Brain microvascular endothelial cell (primary cell): ENCODE measurements around the gene PTMA.

Source experiments
- DNase-seq: peaks from one replicate; pipeline ENCODE4 v3.0.0-alpha.2; 2020
- H3K27ac ChIP-seq: fragments of 250-450 bp; sonication (Bioruptor Pico); 2 replicates; pipeline ENCODE4 v1.5.1; 2020; ENCODE audit warnings: mild to moderate bottlenecking, moderate library complexity
- H3K27me3 ChIP-seq: fragments of 250-450 bp; sonication (Bioruptor Pico); replicated peaks from 2 replicates; pipeline ENCODE4 v1.5.1; 2020; ENCODE audit warnings: mild to moderate bottlenecking
- H3K36me3 ChIP-seq: fragments of 250-450 bp; sonication (Bioruptor Pico); replicated peaks from 2 replicates; pipeline ENCODE4 v1.5.1; 2020; ENCODE audit warnings: mild to moderate bottlenecking
- H3K4me3 ChIP-seq: 2 replicates; pipeline ENCODE4 v1.5.1; 2011; ENCODE audit warnings: low read depth, mild to moderate bottlenecking, control low read depth, low read length, moderate library complexity
- CTCF ChIP-seq: IDR thresholded peaks from 2 replicates; pipeline ENCODE4 v1.5.1; 2011; ENCODE audit warnings: low read depth, mild to moderate bottlenecking, moderate library complexity, low read length, control low read depth, inconsistent platforms; ENCODE audit errors: missing control alignments
- in situ Hi-C: cut with HindIII; loops from 2 replicates; pipeline ENCODE4 v1.10.0; 2017; ENCODE audit warnings: low sequenced_read_pairs, low pct_ligation_motif_present

Gene PTMA

GRCh38 chr2:231701456-231702373, 6.6 kb upstream of the PTMA start:
- in situ Hi-C loops, result no loop called here
- H3K27ac ChIP-seq, result no peak overlapping the region
- H3K4me3 ChIP-seq, result no peak overlapping the region
- no peaks in the 10 kb centered on the region for H3K27me3 ChIP-seq
- H3K36me3 ChIP-seq, result no peaks in the 10 kb centered on the region
- TF ChIP-seq CTCF, result no peak
- DNase-seq, result no peak

GRCh38 chr2:231704017-231704416, 4.3 kb upstream of the PTMA start:
- Histone ChIP-seq H3K36me3 (peaks cover 2% of the 10 kb centered on the region), H3K27me3 (no peaks in the 10 kb centered on the region), H3K27ac (no peak overlapping the region), H3K4me3 (no peak overlapping the region)
- no peak for TF ChIP-seq CTCF
- in situ Hi-C loops, result no loop called here
- DNase-seq, result no peak

GRCh38 chr2:231706731-231707624, 1.3 kb upstream of the PTMA start:
- in situ Hi-C loops, result no loop called here
- peak; percentile 96 for TF ChIP-seq CTCF
- H3K27ac ChIP-seq, result peak overlapping the region; percentile 98
- peak; percentile 99 for DNase-seq
- peak overlapping the region; percentile 78 for H3K4me3 ChIP-seq
- H3K36me3 ChIP-seq, result peaks cover 7% of the 10 kb centered on the region
- no peaks in the 10 kb centered on the region for H3K27me3 ChIP-seq

GRCh38 chr2:231707625-231707926, 749 bp upstream of the PTMA start:
- Histone ChIP-seq H3K36me3 (peaks cover 13% of the 10 kb centered on the region), H3K27me3 (no peaks in the 10 kb centered on the region), H3K4me3 (peak overlapping the region; percentile 56), H3K27ac (peak overlapping the region; percentile 98)
- TF ChIP-seq CTCF, result no peak
- in situ Hi-C loops, result no loop called here
- DNase-seq, result no peak

GRCh38 chr2:231708773-231709635, 679 bp downstream of the PTMA start:
- Histone ChIP-seq H3K27me3 (no peaks in the 10 kb centered on the region), H3K27ac (peak overlapping the region; percentile 79), H3K36me3 (peaks cover 16% of the 10 kb centered on the region), H3K4me3 (peak overlapping the region; percentile 80)
- no peak for TF ChIP-seq CTCF
- in situ Hi-C loops, result no loop called here
- DNase-seq, result peak; percentile 16
